ENCODE results near the gene DLX4. TPM values are rescaled to one million over a fixed set of nuclear protein-coding genes. Genes with fewer than 3 reads are reported as not detected.

Gene DLX4
- total RNA-seq, 1 donor from 2014 or later, result 0.29 TPM

DNA sequence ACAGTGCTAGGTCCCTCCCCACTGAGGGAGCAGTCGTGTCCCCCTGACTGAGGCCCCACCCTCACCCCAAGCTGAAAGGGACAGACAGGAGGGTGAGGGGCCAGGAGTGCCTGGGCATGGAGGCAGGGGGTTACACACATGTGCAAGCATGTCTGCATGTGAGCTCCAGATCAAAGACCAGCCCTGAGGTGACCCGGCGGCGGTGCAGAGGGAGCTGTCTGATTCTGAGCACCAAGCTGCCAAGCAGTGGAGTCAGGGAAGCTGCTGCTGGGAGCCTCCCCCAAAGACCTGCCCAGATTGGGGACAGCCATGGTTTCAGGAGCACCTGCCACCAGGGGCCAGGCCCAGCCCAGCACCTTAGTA is 20.5 kb downstream of the DLX4 start:
- no peak overlapping the region for H3K4me3 Mint-ChIP-seq (ENCODE audit: unreplicated experiment)
- peaks cover 2% of the 10 kb centered on the region for H3K4me1 Mint-ChIP-seq (ENCODE audit: low read depth, unreplicated experiment)
- H3K27me3 Mint-ChIP-seq (ENCODE audit: unreplicated experiment), result peaks cover 34% of the 10 kb centered on the region
- TF ChIP-seq, protein P1, sequence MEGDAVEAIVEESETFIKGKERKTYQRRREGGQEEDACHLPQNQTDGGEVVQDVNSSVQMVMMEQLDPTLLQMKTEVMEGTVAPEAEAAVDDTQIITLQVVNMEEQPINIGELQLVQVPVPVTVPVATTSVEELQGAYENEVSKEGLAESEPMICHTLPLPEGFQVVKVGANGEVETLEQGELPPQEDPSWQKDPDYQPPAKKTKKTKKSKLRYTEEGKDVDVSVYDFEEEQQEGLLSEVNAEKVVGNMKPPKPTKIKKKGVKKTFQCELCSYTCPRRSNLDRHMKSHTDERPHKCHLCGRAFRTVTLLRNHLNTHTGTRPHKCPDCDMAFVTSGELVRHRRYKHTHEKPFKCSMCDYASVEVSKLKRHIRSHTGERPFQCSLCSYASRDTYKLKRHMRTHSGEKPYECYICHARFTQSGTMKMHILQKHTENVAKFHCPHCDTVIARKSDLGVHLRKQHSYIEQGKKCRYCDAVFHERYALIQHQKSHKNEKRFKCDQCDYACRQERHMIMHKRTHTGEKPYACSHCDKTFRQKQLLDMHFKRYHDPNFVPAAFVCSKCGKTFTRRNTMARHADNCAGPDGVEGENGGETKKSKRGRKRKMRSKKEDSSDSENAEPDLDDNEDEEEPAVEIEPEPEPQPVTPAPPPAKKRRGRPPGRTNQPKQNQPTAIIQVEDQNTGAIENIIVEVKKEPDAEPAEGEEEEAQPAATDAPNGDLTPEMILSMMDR (IDR thresholded peaks at IDR 0.05; ENCODE audit: partially characterized antibody, unreplicated experiment), result no peak
- H3K27ac Mint-ChIP-seq (ENCODE audit: unreplicated experiment), result no peak overlapping the region
- peaks cover 10% of the 10 kb centered on the region for H3K9me3 Mint-ChIP-seq (ENCODE audit: unreplicated experiment)
- DNase-seq, result no peak
- no peaks in the 10 kb centered on the region for H3K36me3 Mint-ChIP-seq (ENCODE audit: unreplicated experiment)

DNA sequence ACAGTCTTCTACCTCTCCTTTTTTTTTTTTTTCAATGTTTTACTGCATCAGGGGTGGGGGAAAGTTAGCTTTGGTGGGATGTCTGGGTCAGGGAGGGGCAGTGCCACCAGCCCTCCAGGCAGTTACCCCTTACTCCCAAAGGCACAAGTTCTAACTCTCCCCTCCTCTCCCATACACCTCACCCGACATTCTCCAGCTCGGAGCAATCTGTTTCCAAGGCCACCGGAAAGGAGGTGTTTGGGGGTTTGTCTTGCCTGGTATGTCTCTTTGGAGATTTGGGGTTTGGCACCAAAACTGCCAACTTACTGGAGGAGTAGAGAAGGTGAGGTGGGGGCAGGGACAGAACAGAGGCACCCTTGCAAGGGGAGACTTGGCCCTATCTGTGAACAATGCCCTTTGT is 21.3 kb downstream of the DLX4 start:
- DNase-seq, result no peak
- no peak overlapping the region for H3K4me3 Mint-ChIP-seq (ENCODE audit: unreplicated experiment)

DNA sequence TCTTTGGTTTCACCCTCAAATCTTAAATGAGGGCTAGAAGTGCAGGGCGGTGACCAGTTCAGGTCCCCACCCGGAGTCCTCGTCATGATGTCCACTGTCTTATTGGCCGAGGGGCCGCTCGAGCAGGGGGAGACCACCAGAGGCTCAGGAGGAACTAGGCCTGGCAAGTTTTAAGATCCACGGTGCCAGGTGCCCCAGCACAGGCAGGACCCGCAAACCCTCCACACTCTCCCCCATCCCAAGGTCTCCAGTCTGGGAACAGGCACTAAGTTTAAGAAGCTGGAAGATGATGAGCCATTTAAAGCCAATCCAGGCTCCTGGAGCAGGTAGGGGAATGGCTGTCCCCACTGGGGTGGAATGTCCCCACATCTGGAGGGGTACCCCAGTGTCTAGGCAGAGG is 21.9 kb downstream of the DLX4 start:
- TF ChIP-seq, protein P1 (IDR thresholded peaks at IDR 0.05; ENCODE audit: partially characterized antibody, unreplicated experiment), result no peak
- H3K36me3 Mint-ChIP-seq (ENCODE audit: unreplicated experiment), result no peaks in the 10 kb centered on the region
- no peak for DNase-seq
- peaks cover 36% of the 10 kb centered on the region for H3K27me3 Mint-ChIP-seq (ENCODE audit: unreplicated experiment)
- H3K9me3 Mint-ChIP-seq (ENCODE audit: unreplicated experiment), result peaks cover 16% of the 10 kb centered on the region
- H3K27ac Mint-ChIP-seq (ENCODE audit: unreplicated experiment), result no peak overlapping the region
- no peak overlapping the region for H3K4me3 Mint-ChIP-seq (ENCODE audit: unreplicated experiment)
- H3K4me1 Mint-ChIP-seq (ENCODE audit: low read depth, unreplicated experiment), result peaks cover 7% of the 10 kb centered on the region

More for the DNA sequence above, 21.3 kb downstream of the DLX4 start:
- peaks cover 31% of the 10 kb centered on the region for H3K27me3 Mint-ChIP-seq (ENCODE audit: unreplicated experiment)
- H3K4me1 Mint-ChIP-seq (ENCODE audit: low read depth, unreplicated experiment), result peaks cover 4% of the 10 kb centered on the region
- H3K9me3 Mint-ChIP-seq (ENCODE audit: unreplicated experiment), result peaks cover 14% of the 10 kb centered on the region
- TF ChIP-seq, protein P1 (IDR thresholded peaks at IDR 0.05; ENCODE audit: partially characterized antibody, unreplicated experiment), result no peak
- H3K36me3 Mint-ChIP-seq (ENCODE audit: unreplicated experiment), result no peaks in the 10 kb centered on the region
- H3K27ac Mint-ChIP-seq (ENCODE audit: unreplicated experiment), result no peak overlapping the region

DNA sequence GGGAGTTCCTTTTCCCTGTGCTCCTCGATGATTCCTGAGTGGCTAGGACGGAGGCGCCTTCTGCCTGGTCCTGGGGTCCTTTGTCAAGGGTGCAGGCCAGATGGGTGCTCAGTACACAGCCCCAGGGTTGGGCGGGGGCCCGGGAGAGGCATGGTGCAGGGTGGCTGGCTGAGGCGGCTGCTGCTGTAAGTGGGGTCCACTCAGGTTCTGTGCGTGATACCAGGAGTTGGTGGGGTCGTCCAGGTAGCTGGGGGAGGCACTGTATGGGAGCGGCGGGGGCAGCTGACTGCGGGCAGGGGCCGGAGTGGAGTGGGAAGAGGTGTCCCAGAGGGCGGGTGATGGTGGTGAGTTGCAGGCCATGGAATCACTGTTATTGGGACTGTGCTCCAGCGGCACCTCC is 22.4 kb downstream of the DLX4 start:
- Mint-ChIP-seq H3K36me3 (ENCODE audit: unreplicated experiment) (no peaks in the 10 kb centered on the region), H3K27ac (ENCODE audit: unreplicated experiment) (no peak overlapping the region), H3K4me3 (ENCODE audit: unreplicated experiment) (no peak overlapping the region), H3K27me3 (ENCODE audit: unreplicated experiment) (peaks cover 39% of the 10 kb centered on the region), H3K4me1 (ENCODE audit: low read depth, unreplicated experiment) (peaks cover 10% of the 10 kb centered on the region), H3K9me3 (ENCODE audit: unreplicated experiment) (peaks cover 18% of the 10 kb centered on the region)
- no peak for DNase-seq
- TF ChIP-seq, protein P1 (IDR thresholded peaks at IDR 0.05; ENCODE audit: partially characterized antibody, unreplicated experiment), result no peak

DNA sequence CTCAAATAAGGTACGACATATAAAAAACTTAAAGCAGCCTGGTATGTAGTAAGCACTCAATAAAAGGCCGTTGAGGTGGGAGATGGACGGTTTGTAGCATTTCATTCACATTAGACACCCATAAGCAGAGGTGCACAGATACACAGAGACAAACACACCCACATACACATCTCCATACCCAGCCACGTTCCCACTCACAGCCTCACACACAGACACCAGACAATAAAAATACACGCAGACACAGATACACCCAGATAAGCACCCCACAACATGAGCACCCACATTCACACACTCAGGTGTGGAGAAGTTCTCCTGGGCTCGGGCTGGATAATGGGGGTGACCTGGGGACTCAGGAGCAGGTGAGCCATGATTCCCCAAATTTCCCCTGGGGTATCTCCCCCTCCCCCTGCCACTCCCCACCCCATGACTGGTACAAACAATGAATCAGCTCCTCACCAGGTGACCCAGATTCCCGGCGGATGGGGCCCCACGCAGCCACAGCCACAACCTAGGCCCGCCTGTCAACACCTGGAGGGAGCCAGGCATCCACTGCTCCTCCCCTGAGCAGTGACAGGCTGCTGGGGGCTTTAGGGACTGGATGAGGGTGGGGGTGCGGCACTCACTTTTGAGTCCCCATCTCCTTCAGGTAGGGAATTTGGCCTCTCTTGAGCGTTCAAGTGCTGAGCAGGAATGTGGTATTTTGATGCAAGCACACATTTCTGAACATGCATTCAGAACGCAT is 23.4 kb downstream of the DLX4 start:
- no peak for DNase-seq
- Mint-ChIP-seq H3K36me3 (ENCODE audit: unreplicated experiment) (no peaks in the 10 kb centered on the region), H3K27ac (ENCODE audit: unreplicated experiment) (no peak overlapping the region), H3K27me3 (ENCODE audit: unreplicated experiment) (peaks cover 34% of the 10 kb centered on the region), H3K4me3 (ENCODE audit: unreplicated experiment) (peak overlapping the region; percentile 38), H3K9me3 (ENCODE audit: unreplicated experiment) (peaks cover 17% of the 10 kb centered on the region), H3K4me1 (ENCODE audit: low read depth, unreplicated experiment) (peaks cover 10% of the 10 kb centered on the region)
- TF ChIP-seq, protein P1 (IDR thresholded peaks at IDR 0.05; ENCODE audit: partially characterized antibody, unreplicated experiment), result no peak

All from glutamatergic neuron (in vitro differentiated cells).